Glutamatergic neuron (in vitro differentiated cells): ENCODE data around the gene TSPAN3. TPM values are rescaled to one million over a fixed set of nuclear protein-coding genes. Genes with fewer than 3 reads are reported as not detected.

ENCODE experiments used
- DNase-seq: peaks from one replicate; pipeline ENCODE4 v3.0.0; 2022
- H3K27ac Mint-ChIP-seq: one replicate; pipeline ENCODE4 v1.8.0; 2020; ENCODE audit warnings: mild to moderate bottlenecking, mixed read lengths, inconsistent platforms; ENCODE audit not compliant: unreplicated experiment
- H3K27me3 Mint-ChIP-seq: one replicate; pipeline ENCODE4 v1.8.0; 2020; ENCODE audit warnings: mild to moderate bottlenecking, moderate library complexity, mixed read lengths, inconsistent platforms; ENCODE audit not compliant: unreplicated experiment
- H3K36me3 Mint-ChIP-seq: one replicate; pipeline ENCODE4 v1.8.0; 2020; ENCODE audit warnings: mild to moderate bottlenecking, mixed read lengths, inconsistent platforms; ENCODE audit not compliant: unreplicated experiment
- H3K4me1 Mint-ChIP-seq: one replicate; pipeline ENCODE4 v1.8.0; 2020; ENCODE audit warnings: mild to moderate bottlenecking, low read depth, mixed read lengths, inconsistent platforms; ENCODE audit not compliant: unreplicated experiment
- H3K4me3 Mint-ChIP-seq: one replicate; pipeline ENCODE4 v1.8.0; 2020; ENCODE audit warnings: mild to moderate bottlenecking, mixed read lengths, inconsistent platforms; ENCODE audit not compliant: unreplicated experiment
- H3K9me3 Mint-ChIP-seq: one replicate; pipeline ENCODE4 v1.8.0; 2020; ENCODE audit warnings: mild to moderate bottlenecking, moderate library complexity, mixed read lengths, inconsistent platforms; ENCODE audit not compliant: unreplicated experiment
- total RNA-seq: library from RNA; stranded (reverse); fragmentation: NEBNext Ultra II Directional; extraction: Animal tissue kit (Norgen Biotek cat#: 25700); gene quantifications from one replicate; pipeline ENCODE4 v1.2.1, GENCODE V29; 2021; ENCODE audit not compliant: unreplicated experiment
- TF ChIP-seq, protein P1 (sequence below): fragments of 200-600 bp; sonication (generic); IDR thresholded peaks from one replicate; pipeline ENCODE4 v1.5.0; 2021; ENCODE audit not compliant: partially characterized antibody, unreplicated experiment

Gene TSPAN3
- total RNA-seq, 1 donor from 2014 or later: 190 TPM

GRCh38 chr15:77099741-77100463 is 29.0 kb upstream of the TSPAN3 start:
- no peak for DNase-seq
- Mint-ChIP-seq H3K4me1 (peaks cover 22% of the 10 kb centered on the region), H3K4me3 (no peak overlapping the region), H3K36me3 (no peaks in the 10 kb centered on the region), H3K27ac (no peak overlapping the region), H3K9me3 (no peaks in the 10 kb centered on the region), H3K27me3 (peaks cover 5% of the 10 kb centered on the region)
- TF ChIP-seq, protein P1, sequence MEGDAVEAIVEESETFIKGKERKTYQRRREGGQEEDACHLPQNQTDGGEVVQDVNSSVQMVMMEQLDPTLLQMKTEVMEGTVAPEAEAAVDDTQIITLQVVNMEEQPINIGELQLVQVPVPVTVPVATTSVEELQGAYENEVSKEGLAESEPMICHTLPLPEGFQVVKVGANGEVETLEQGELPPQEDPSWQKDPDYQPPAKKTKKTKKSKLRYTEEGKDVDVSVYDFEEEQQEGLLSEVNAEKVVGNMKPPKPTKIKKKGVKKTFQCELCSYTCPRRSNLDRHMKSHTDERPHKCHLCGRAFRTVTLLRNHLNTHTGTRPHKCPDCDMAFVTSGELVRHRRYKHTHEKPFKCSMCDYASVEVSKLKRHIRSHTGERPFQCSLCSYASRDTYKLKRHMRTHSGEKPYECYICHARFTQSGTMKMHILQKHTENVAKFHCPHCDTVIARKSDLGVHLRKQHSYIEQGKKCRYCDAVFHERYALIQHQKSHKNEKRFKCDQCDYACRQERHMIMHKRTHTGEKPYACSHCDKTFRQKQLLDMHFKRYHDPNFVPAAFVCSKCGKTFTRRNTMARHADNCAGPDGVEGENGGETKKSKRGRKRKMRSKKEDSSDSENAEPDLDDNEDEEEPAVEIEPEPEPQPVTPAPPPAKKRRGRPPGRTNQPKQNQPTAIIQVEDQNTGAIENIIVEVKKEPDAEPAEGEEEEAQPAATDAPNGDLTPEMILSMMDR: no peak

- H3K36me3 Mint-ChIP-seq: no peaks in the 10 kb centered on the region
- no peak for DNase-seq
- H3K27me3 Mint-ChIP-seq: peaks cover 2% of the 10 kb centered on the region
- H3K4me1 Mint-ChIP-seq: peaks cover 20% of the 10 kb centered on the region
- no peak overlapping the region for H3K4me3 Mint-ChIP-seq
- no peaks in the 10 kb centered on the region for H3K9me3 Mint-ChIP-seq
- H3K27ac Mint-ChIP-seq: no peak overlapping the region
- TF ChIP-seq, protein P1: no peak
Measured at GRCh38 chr15:77098572-77098971, 27.7 kb upstream of the TSPAN3 start.

GRCh38 chr15:77097921-77098320 is 27.0 kb upstream of the TSPAN3 start:
- Mint-ChIP-seq H3K9me3 (no peaks in the 10 kb centered on the region), H3K27ac (no peak overlapping the region), H3K27me3 (peaks cover 2% of the 10 kb centered on the region), H3K4me3 (no peak overlapping the region), H3K4me1 (peaks cover 20% of the 10 kb centered on the region), H3K36me3 (no peaks in the 10 kb centered on the region)
- TF ChIP-seq, protein P1: no peak
- no peak for DNase-seq

DNA sequence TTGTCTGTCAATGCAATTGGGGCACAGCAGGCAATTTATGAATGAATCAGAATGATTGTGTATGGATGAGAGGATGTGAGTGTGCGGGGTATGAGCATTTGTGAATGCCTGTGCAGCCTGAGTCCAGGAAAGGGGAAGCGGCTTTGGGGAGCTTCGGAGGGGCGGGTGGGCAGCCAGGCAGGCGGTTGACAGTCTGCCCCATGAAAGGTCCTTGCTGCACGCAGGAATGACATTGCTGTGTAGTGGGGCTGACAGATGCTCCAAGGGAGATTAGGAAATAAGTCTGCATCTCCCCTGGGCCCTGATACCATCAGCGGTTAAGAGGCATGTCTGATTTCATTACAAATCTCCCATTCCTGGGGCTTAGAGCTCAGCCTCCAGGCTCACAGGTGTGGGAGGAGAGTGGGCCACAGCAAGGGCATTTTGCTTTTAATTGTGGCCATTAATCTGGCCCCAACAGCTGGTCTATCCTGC is 26.4 kb upstream of the TSPAN3 start:
- H3K27me3 Mint-ChIP-seq: peaks cover 2% of the 10 kb centered on the region
- DNase-seq: peak; percentile 24
- H3K9me3 Mint-ChIP-seq: no peaks in the 10 kb centered on the region
- TF ChIP-seq, protein P1: no peak
- peaks cover 20% of the 10 kb centered on the region for H3K4me1 Mint-ChIP-seq
- H3K27ac Mint-ChIP-seq: peak overlapping the region; percentile 26
- no peaks in the 10 kb centered on the region for H3K36me3 Mint-ChIP-seq
- no peak overlapping the region for H3K4me3 Mint-ChIP-seq

DNA sequence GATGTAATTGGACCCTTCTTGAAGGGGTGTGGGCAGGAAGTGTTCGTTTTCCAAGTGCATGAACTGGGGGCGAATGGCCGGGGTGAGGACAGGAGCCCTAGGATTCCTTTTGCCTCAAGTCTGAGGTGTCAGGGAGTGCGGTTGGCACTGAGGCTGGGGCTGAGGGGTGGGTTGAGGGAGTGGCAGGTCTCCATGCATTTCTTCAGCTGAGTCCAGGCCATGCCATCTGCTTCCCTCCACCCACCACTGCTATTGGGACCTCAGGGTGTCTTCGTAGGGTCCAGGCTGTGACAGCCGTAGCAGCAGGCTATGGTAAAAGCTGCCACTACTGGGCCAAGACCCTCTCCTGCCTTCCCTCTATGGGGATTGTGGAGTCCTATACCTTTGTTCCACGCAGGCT is 25.6 kb upstream of the TSPAN3 start:
- no peaks in the 10 kb centered on the region for H3K9me3 Mint-ChIP-seq
- TF ChIP-seq, protein P1: no peak
- DNase-seq: no peak
- H3K27ac Mint-ChIP-seq: no peak overlapping the region
- H3K4me1 Mint-ChIP-seq: peaks cover 20% of the 10 kb centered on the region
- no peak overlapping the region for H3K4me3 Mint-ChIP-seq
- H3K36me3 Mint-ChIP-seq: no peaks in the 10 kb centered on the region
- H3K27me3 Mint-ChIP-seq: peaks cover 3% of the 10 kb centered on the region
